GM21529 (cell line): ENCODE results near the gene DEK.
"Not testable (repeated sequence)": the region's sequence is repeated elsewhere in the genome, so short reads cannot be mapped to it uniquely, and the experiment has no call there.

Source experiments
- ATAC-seq: cut with Tn5 transposase; IDR thresholded peaks from one replicate; pipeline ENCODE4 v1.9.1; 2021; ENCODE audit not compliant: unreplicated experiment

The DEK gene

GRCh38 chr6:18207949-18208348, 56.4 kb downstream of the DEK start:
- ATAC-seq: no peak

- no peak for ATAC-seq
These were observed 56.9 kb downstream of the DEK start for GRCh38 chr6:18207438-18207837.

GRCh38 chr6:18206591-18206990, 57.7 kb downstream of the DEK start:
- no peak for ATAC-seq

- no peak for ATAC-seq
These were observed 59.6 kb downstream of the DEK start for GRCh38 chr6:18204691-18205090.

- no peak for ATAC-seq
These were observed 60.5 kb downstream of the DEK start for GRCh38 chr6:18203786-18204185.

- ATAC-seq: no peak
These were observed 72.3 kb downstream of the DEK start for GRCh38 chr6:18192026-18192425.

GRCh38 chr6:18189196-18189595, 75.1 kb downstream of the DEK start:
- no peak for ATAC-seq

GRCh38 chr6:18187701-18188100, 76.6 kb downstream of the DEK start:
- no peak for ATAC-seq

- no peak for ATAC-seq
These were observed 77.6 kb downstream of the DEK start for GRCh38 chr6:18186540-18187250.

- ATAC-seq: no peak
These were observed 78.3 kb downstream of the DEK start for GRCh38 chr6:18186033-18186432.

- ATAC-seq: no peak
These were observed 78.7 kb downstream of the DEK start for GRCh38 chr6:18185624-18186023.

- ATAC-seq: no peak
These were observed 80.6 kb downstream of the DEK start for GRCh38 chr6:18183766-18184165.

GRCh38 chr6:18182568-18182967, 81.8 kb downstream of the DEK start:
- no peak for ATAC-seq

- ATAC-seq: no peak
These were observed 84.5 kb downstream of the DEK start for GRCh38 chr6:18179770-18180356.

- no peak for ATAC-seq
These were observed 85.2 kb downstream of the DEK start for GRCh38 chr6:18178960-18179615.

- no peak for ATAC-seq
These were observed 86.9 kb downstream of the DEK start for GRCh38 chr6:18177286-18177965.

GRCh38 chr6:18176198-18176597, 88.1 kb downstream of the DEK start:
- not testable (repeated sequence) for ATAC-seq
